Measurements from ENCODE around the gene NECTIN2. TPM values are rescaled to one million over a fixed set of nuclear protein-coding genes. Genes with fewer than 3 reads are reported as not detected.

The NECTIN2 gene
- total and polyA plus RNA-seq, 10 donors, result 14.3 to 136 (median 98.6) TPM

DNA sequence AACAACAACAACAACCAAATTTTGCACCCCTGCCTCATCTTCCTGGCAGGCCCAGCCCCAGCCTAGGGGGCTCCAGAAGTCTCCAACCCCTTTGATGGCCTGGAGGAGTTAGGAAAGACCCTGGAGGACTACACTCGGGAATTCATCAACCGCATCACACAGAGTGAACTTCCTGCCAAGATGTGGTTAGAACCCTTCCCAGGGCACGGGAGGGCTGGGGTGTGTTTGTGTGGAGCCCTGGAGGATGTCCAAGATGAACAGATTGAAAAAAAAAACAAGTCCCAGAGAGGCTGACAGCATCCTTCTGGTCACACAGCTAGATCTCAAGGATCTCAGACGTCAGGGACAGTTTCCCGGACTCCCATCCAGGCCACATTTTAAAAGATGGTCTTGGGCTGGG is 81.6 kb downstream of the NECTIN2 start:
- Histone ChIP-seq H3K27me3 (replicated peaks in 1 of 7) (peaks cover 0 to 13% (median 0%) of the 10 kb centered on the region in 7 donors), H3K27ac (peak overlapping the region in 4 of 8 donors; percentile 8 to 71 (median 40)), H3K4me3 (no peak overlapping the region), H3K9me3 (no peaks in the 10 kb centered on the region), H3K36me3 (no peaks in the 10 kb centered on the region), H3K4me1 (peaks cover 9 to 43% (median 36%) of the 10 kb centered on the region in 6 donors)
- TF ChIP-seq POLR2AphosphoS5 (IDR thresholded peaks at IDR 0.05) (no peak), POLR2A (IDR thresholded peaks at IDR 0.05) (no peak)
- TF ChIP-seq, protein P1, sequence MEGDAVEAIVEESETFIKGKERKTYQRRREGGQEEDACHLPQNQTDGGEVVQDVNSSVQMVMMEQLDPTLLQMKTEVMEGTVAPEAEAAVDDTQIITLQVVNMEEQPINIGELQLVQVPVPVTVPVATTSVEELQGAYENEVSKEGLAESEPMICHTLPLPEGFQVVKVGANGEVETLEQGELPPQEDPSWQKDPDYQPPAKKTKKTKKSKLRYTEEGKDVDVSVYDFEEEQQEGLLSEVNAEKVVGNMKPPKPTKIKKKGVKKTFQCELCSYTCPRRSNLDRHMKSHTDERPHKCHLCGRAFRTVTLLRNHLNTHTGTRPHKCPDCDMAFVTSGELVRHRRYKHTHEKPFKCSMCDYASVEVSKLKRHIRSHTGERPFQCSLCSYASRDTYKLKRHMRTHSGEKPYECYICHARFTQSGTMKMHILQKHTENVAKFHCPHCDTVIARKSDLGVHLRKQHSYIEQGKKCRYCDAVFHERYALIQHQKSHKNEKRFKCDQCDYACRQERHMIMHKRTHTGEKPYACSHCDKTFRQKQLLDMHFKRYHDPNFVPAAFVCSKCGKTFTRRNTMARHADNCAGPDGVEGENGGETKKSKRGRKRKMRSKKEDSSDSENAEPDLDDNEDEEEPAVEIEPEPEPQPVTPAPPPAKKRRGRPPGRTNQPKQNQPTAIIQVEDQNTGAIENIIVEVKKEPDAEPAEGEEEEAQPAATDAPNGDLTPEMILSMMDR (IDR thresholded peaks at IDR 0.05 in 8 of 11, conservative IDR thresholded peaks at IDR 0.05 in 3 of 11), result no peak
- no peak for DNase-seq
- 34 to 48% (median 40%) methylated on average over 5 of the region's 5 CpGs for WGBS, 5 donors
- intact Hi-C loops (cut with DNase I; ENCODE audit: low total_unique reads), result no loop called here

GRCh38 chr19:44930088-44930487 is 84.0 kb downstream of the NECTIN2 start:
- intact Hi-C loops (cut with DNase I; ENCODE audit: low total_unique reads), result no loop called here
- WGBS, 5 donors, result 86 to 94% (median 92%) methylated on average over 7 of the region's 7 CpGs

GRCh38 chr19:44931541-44931940 is 85.4 kb downstream of the NECTIN2 start:
- Histone ChIP-seq H3K36me3 (no peaks in the 10 kb centered on the region), H3K4me1 (peaks cover 3 to 22% (median 15%) of the 10 kb centered on the region in 6 donors), H3K27me3 (replicated peaks in 1 of 7) (peaks cover 0 to 11% (median 0%) of the 10 kb centered on the region in 7 donors), H3K27ac (no peak overlapping the region), H3K9me3 (no peaks in the 10 kb centered on the region), H3K4me3 (no peak overlapping the region)
- 86 to 95% (median 88%) methylated on average over 4 of the region's 4 CpGs for WGBS, 5 donors
- DNase-seq, result no peak
- TF ChIP-seq, protein P1 (IDR thresholded peaks at IDR 0.05 in 8 of 11, conservative IDR thresholded peaks at IDR 0.05 in 3 of 11), result no peak
- no peak for TF ChIP-seq POLR2AphosphoS5 (IDR thresholded peaks at IDR 0.05)
- no peak for TF ChIP-seq POLR2A (IDR thresholded peaks at IDR 0.05)
- intact Hi-C loops (cut with DNase I; ENCODE audit: low total_unique reads), result no loop called here

More at GRCh38 chr19:44930088-44930487, 84.0 kb downstream of the NECTIN2 start:
- Histone ChIP-seq H3K4me3 (no peak overlapping the region), H3K27ac (no peak overlapping the region), H3K27me3 (replicated peaks in 1 of 7) (peaks cover 0 to 13% (median 0%) of the 10 kb centered on the region in 7 donors), H3K36me3 (no peaks in the 10 kb centered on the region), H3K4me1 (peaks cover 6 to 29% (median 25%) of the 10 kb centered on the region in 6 donors), H3K9me3 (no peaks in the 10 kb centered on the region)
- no peak for DNase-seq
- no peak for TF ChIP-seq POLR2AphosphoS5 (IDR thresholded peaks at IDR 0.05)
- TF ChIP-seq POLR2A (IDR thresholded peaks at IDR 0.05), result no peak
- TF ChIP-seq, protein P1 (IDR thresholded peaks at IDR 0.05 in 8 of 11, conservative IDR thresholded peaks at IDR 0.05 in 3 of 11), result no peak

Other genes with a start within 250 kb of the NECTIN2 start
- not detected for gene IGSF23, start 232.7 kb upstream of the NECTIN2 start, total RNA-seq
- gene IGSF23, start 232.7 kb upstream of the NECTIN2 start, polyA plus RNA-seq, result not detected
- 10 to 100 TPM; 10.2 to 18.4 (median 15.9) TPM for gene PVR, start 202.4 kb upstream of the NECTIN2 start, total RNA-seq
- 1 to 10 TPM; 2.0 to 6.1 (median 3.5) TPM for gene PVR, start 202.4 kb upstream of the NECTIN2 start, polyA plus RNA-seq
- gene CEACAM19, start 174.8 kb upstream of the NECTIN2 start, total RNA-seq, result 1 to 10 TPM; 2.3 to 6.8 (median 4.3) TPM
- 1 to 10 TPM; 1.0 to 3.9 (median 3.5) TPM for gene CEACAM19, start 174.8 kb upstream of the NECTIN2 start, polyA plus RNA-seq
- gene CEACAM16, start 147.1 kb upstream of the NECTIN2 start, total RNA-seq, result not detected
- not detected for gene CEACAM16, start 147.1 kb upstream of the NECTIN2 start, polyA plus RNA-seq
- gene BCL3, start 97.6 kb upstream of the NECTIN2 start, total RNA-seq, result 100 to 1,000 TPM in 4 of 7 donors, 10 to 100 TPM in 3; 64.3 to 229 (median 145) TPM
- gene BCL3, start 97.6 kb upstream of the NECTIN2 start, polyA plus RNA-seq, result 10 to 100 TPM; 26.5 to 56.7 (median 37.7) TPM
- not detected for gene CBLC, start 68.4 kb upstream of the NECTIN2 start, total RNA-seq
- not detected for gene CBLC, start 68.4 kb upstream of the NECTIN2 start, polyA plus RNA-seq
- 10 to 100 TPM; 26.3 to 64.8 (median 55.6) TPM for gene BCAM, start 37.2 kb upstream of the NECTIN2 start, total RNA-seq
- gene BCAM, start 37.2 kb upstream of the NECTIN2 start, polyA plus RNA-seq, result 10 to 100 TPM in 1 of 3 donors, 1 to 10 TPM in 2; 4.9 to 28.6 (median 8.0) TPM
- 10 to 100 TPM; 25.8 to 49.0 (median 33.0) TPM for gene TOMM40, start 45.0 kb downstream of the NECTIN2 start, total RNA-seq
- 10 to 100 TPM; 19.3 to 33.9 (median 30.4) TPM for gene TOMM40, start 45.0 kb downstream of the NECTIN2 start, polyA plus RNA-seq
- 1,000 to 10,000 TPM in 1 of 7 donors, 100 to 1,000 TPM in 6; 321 to 2,099 (median 745) TPM for gene APOE, start 59.5 kb downstream of the NECTIN2 start, total RNA-seq
- 1,000 to 10,000 TPM in 1 of 3 donors, 100 to 1,000 TPM in 2; 198 to 1,046 (median 619) TPM for gene APOE, start 59.5 kb downstream of the NECTIN2 start, polyA plus RNA-seq
- 100 to 1,000 TPM in 6 of 7 donors, 10 to 100 TPM in 1; 90.0 to 355 (median 195) TPM for gene APOC1, start 68.3 kb downstream of the NECTIN2 start, total RNA-seq
- gene APOC1, start 68.3 kb downstream of the NECTIN2 start, polyA plus RNA-seq, result 100 to 1,000 TPM in 2 of 3 donors, 10 to 100 TPM in 1; 99.4 to 465 (median 348) TPM
- gene APOC4, start 95.9 kb downstream of the NECTIN2 start, total RNA-seq, result not detected
- under 1 TPM; 0.24 to 0.42 (median 0.32) TPM for gene APOC4, start 95.9 kb downstream of the NECTIN2 start, polyA plus RNA-seq
- 1 to 10 TPM in 6 of 7 donors, not detected in 1; 1.8 to 5.0 (median 2.6) TPM for gene APOC2, start 99.8 kb downstream of the NECTIN2 start, total RNA-seq
- gene APOC2, start 99.8 kb downstream of the NECTIN2 start, polyA plus RNA-seq, result 10 to 100 TPM in 1 of 3 donors, 1 to 10 TPM in 2; 1.2 to 34.0 (median 6.2) TPM
- 10 to 100 TPM; 66.5 to 97.6 (median 91.0) TPM for gene CLPTM1, start 109.1 kb downstream of the NECTIN2 start, total RNA-seq
- gene CLPTM1, start 109.1 kb downstream of the NECTIN2 start, polyA plus RNA-seq, result 10 to 100 TPM; 44.9 to 62.8 (median 47.8) TPM
- gene RELB, start 155.2 kb downstream of the NECTIN2 start, total RNA-seq, result 10 to 100 TPM; 16.6 to 67.4 (median 29.0) TPM
- gene RELB, start 155.2 kb downstream of the NECTIN2 start, polyA plus RNA-seq, result 10 to 100 TPM; 23.8 to 48.7 (median 45.3) TPM
- gene CLASRP, start 192.7 kb downstream of the NECTIN2 start, total RNA-seq, result 100 to 1,000 TPM in 6 of 7 donors, 10 to 100 TPM in 1; 97.6 to 153 (median 143) TPM
- gene CLASRP, start 192.7 kb downstream of the NECTIN2 start, polyA plus RNA-seq, result 100 to 1,000 TPM in 2 of 3 donors, 10 to 100 TPM in 1; 61.3 to 215 (median 191) TPM
- gene ZNF296, start 230.2 kb downstream of the NECTIN2 start, total RNA-seq, result 1 to 10 TPM; 3.9 to 7.5 (median 6.4) TPM
- 10 to 100 TPM in 1 of 3 donors, 1 to 10 TPM in 2; 7.3 to 11.9 (median 8.8) TPM for gene ZNF296, start 230.2 kb downstream of the NECTIN2 start, polyA plus RNA-seq
- 10 to 100 TPM; 19.6 to 33.4 (median 23.1) TPM for gene GEMIN7, start 233.0 kb downstream of the NECTIN2 start, total RNA-seq
- gene GEMIN7, start 233.0 kb downstream of the NECTIN2 start, polyA plus RNA-seq, result 10 to 100 TPM; 43.6 to 51.1 (median 49.7) TPM
- gene PPP1R37, start 246.9 kb downstream of the NECTIN2 start, total RNA-seq, result 10 to 100 TPM; 16.2 to 27.1 (median 19.6) TPM
- 10 to 100 TPM; 14.3 to 36.7 (median 20.3) TPM for gene PPP1R37, start 246.9 kb downstream of the NECTIN2 start, polyA plus RNA-seq

Measured in spleen (tissue), 11 donors.